Gastrocnemius medialis (tissue), 4 donors: ENCODE results near the gene USP15.

Source experiments
- POLR2A ChIP-seq, 2 donors: fragments of 450-650 bp; IDR thresholded peaks; one replicate each; pipeline ENCODE4 v1.6.1; 2017; ENCODE audit warnings: antibody characterized with exemption in 2 of 2, mild to moderate bottlenecking in 2 of 2, moderate library complexity in 2 of 2
- TF ChIP-seq, protein P1 (sequence below), 5 experiments: fragments of 450-650 bp in 3 of 5; fragments of 200-600 bp in 2 of 5; sonication (generic) in 2 of 5; IDR thresholded peaks in 4 of 5; conservative IDR thresholded peaks in 1 of 5; 1 replicate in 4 of 5; 2 replicates in 1 of 5; pipeline ENCODE4 v1.5.1; 2016 to 2019; ENCODE audit warnings: antibody characterized with exemption in 5 of 5, mild to moderate bottlenecking in 3 of 5, moderate library complexity in 3 of 5

DNA sequence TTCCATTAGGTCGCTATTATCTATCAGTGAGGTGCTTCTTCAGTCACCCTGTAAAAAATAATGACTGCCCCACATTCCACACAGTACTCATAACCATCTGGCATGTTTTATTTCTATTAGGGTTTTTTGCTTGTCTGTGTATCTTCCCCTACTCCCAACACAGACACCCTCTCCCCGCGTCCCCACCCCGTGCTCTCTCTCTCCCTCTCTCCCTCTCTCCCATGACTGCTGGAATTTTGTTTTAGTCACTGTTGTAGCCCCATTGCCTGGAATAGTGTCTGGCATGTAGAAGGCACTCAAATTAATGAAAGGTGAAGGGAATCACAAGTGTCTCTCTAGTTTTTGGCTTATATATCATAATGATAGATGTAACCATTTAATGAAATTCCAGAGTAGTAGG lies 103.3 kb downstream of the USP15 start:
- TF ChIP-seq, protein P1, sequence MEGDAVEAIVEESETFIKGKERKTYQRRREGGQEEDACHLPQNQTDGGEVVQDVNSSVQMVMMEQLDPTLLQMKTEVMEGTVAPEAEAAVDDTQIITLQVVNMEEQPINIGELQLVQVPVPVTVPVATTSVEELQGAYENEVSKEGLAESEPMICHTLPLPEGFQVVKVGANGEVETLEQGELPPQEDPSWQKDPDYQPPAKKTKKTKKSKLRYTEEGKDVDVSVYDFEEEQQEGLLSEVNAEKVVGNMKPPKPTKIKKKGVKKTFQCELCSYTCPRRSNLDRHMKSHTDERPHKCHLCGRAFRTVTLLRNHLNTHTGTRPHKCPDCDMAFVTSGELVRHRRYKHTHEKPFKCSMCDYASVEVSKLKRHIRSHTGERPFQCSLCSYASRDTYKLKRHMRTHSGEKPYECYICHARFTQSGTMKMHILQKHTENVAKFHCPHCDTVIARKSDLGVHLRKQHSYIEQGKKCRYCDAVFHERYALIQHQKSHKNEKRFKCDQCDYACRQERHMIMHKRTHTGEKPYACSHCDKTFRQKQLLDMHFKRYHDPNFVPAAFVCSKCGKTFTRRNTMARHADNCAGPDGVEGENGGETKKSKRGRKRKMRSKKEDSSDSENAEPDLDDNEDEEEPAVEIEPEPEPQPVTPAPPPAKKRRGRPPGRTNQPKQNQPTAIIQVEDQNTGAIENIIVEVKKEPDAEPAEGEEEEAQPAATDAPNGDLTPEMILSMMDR (IDR thresholded peaks at IDR 0.05 in 4 of 5, conservative IDR thresholded peaks at IDR 0.05 in 1 of 5): no peak
- no peak for TF ChIP-seq POLR2A (IDR thresholded peaks at IDR 0.05)
